ENCODE data around the gene TMEM123.

DNA sequence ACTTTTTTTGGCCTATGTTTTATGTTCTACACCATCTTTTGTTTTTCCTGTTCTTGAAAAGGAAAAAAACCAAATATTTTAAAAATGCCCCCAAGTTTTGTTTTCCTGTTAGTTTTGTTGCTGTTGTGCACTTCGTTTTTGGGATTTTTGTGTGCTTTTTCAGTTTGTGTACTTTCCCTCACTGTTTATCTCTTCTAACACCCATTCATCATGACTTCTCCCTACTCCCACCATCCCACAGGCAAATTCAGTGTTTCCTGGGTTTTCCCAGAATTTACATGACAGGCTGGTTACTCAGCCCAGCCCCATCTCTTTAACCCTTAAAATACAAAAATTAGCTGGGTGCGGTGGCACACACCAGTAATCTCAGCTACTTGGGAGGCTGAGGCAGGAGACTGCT, 15.6 kb downstream of the TMEM123 start:
- TF ChIP-seq ELF4 (CRISPR knock-in tag; IDR thresholded peaks at IDR 0.05; ENCODE audit: low read depth), result no peak
- TF ChIP-seq, protein P1, sequence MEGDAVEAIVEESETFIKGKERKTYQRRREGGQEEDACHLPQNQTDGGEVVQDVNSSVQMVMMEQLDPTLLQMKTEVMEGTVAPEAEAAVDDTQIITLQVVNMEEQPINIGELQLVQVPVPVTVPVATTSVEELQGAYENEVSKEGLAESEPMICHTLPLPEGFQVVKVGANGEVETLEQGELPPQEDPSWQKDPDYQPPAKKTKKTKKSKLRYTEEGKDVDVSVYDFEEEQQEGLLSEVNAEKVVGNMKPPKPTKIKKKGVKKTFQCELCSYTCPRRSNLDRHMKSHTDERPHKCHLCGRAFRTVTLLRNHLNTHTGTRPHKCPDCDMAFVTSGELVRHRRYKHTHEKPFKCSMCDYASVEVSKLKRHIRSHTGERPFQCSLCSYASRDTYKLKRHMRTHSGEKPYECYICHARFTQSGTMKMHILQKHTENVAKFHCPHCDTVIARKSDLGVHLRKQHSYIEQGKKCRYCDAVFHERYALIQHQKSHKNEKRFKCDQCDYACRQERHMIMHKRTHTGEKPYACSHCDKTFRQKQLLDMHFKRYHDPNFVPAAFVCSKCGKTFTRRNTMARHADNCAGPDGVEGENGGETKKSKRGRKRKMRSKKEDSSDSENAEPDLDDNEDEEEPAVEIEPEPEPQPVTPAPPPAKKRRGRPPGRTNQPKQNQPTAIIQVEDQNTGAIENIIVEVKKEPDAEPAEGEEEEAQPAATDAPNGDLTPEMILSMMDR (IDR thresholded peaks at IDR 0.05), result no peak
- TF ChIP-seq SOX15 (CRISPR knock-in tag; IDR thresholded peaks at IDR 0.05), result no peak
- no peak for TF ChIP-seq ZNF121 (CRISPR knock-in tag; IDR thresholded peaks at IDR 0.05)
- TF ChIP-seq, protein P2, sequence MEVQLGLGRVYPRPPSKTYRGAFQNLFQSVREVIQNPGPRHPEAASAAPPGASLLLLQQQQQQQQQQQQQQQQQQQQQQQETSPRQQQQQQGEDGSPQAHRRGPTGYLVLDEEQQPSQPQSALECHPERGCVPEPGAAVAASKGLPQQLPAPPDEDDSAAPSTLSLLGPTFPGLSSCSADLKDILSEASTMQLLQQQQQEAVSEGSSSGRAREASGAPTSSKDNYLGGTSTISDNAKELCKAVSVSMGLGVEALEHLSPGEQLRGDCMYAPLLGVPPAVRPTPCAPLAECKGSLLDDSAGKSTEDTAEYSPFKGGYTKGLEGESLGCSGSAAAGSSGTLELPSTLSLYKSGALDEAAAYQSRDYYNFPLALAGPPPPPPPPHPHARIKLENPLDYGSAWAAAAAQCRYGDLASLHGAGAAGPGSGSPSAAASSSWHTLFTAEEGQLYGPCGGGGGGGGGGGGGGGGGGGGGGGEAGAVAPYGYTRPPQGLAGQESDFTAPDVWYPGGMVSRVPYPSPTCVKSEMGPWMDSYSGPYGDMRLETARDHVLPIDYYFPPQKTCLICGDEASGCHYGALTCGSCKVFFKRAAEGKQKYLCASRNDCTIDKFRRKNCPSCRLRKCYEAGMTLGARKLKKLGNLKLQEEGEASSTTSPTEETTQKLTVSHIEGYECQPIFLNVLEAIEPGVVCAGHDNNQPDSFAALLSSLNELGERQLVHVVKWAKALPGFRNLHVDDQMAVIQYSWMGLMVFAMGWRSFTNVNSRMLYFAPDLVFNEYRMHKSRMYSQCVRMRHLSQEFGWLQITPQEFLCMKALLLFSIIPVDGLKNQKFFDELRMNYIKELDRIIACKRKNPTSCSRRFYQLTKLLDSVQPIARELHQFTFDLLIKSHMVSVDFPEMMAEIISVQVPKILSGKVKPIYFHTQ (CRISPR knock-in tag; IDR thresholded peaks at IDR 0.05), result no peak
